ENCODE results near the gene KRT3. TPM values are rescaled to one million over a fixed set of nuclear protein-coding genes. Genes with fewer than 3 reads are reported as not detected.

The KRT3 gene
- total RNA-seq, result not detected
- long read RNA-seq, result 0 reads

GRCh38 chr12:52795694-52796428 lies at the start of gene KRT3:
KRT3 (minus strand) TSS chr12:52796117; CDS start chr12:52796042, 75 bp downstream.
- 57% methylated on average over 3 of the region's 17 CpGs for WGBS (ENCODE audit: insufficient coverage, low coverage, low lambda C conversion rate, missing lambda C conversion rate)
- Histone ChIP-seq H3K4me3 (no peak within 1 kb of the TSS), H3K27me3 (no peaks in the 10 kb centered on the region), H3K27ac (no peak within 1 kb of the TSS), H3K4me1 (no peaks in the 10 kb centered on the region), H3K9me3 (no peaks in the 10 kb centered on the region), H3K36me3 (no peaks in the 10 kb centered on the region)
- ATAC-seq (no peak), DNase-seq (no peak)
- intact Hi-C loops (cut with DNase I), result no loop called here
- TF ChIP-seq CTCF (IDR thresholded peaks at IDR 0.05) (no peak), POLR2A (IDR thresholded peaks at IDR 0.05) (no peak)

DNA sequence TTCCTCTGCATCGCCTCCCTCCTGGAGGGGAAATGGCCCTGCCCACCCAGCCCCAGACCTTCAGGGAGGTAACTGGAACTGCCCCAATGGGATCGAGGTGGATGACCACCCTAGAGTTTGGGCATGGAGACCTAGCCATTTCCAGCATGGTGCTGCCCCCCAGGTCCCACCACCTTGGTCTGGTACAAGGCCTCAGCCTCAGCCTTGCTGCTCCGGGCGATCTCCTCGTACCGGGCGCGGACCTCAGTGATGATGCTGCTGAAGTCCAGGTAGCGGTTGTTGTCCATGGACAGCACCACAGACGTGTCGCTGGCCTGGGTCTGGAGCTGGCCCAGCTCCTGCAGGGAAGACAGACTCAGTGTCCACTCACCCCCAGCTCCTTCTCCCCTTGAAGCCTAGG lies 48.5 kb upstream of the KRT3 start:
- H3K4me1 ChIP-seq, result no peaks in the 10 kb centered on the region
- intact Hi-C loops (cut with DNase I), result no loop called here
- DNase-seq (no peak), ATAC-seq (no peak)
- no peaks in the 10 kb centered on the region for H3K9me3 ChIP-seq
- 17% methylated on average over 1 of the region's 11 CpGs for WGBS (ENCODE audit: insufficient coverage, low coverage, low lambda C conversion rate, missing lambda C conversion rate)
- TF ChIP-seq CTCF (IDR thresholded peaks at IDR 0.05), result no peak
- TF ChIP-seq POLR2A (IDR thresholded peaks at IDR 0.05), result no peak
- no peak overlapping the region for H3K27ac ChIP-seq
- H3K36me3 ChIP-seq, result no peaks in the 10 kb centered on the region
- H3K27me3 ChIP-seq, result no peaks in the 10 kb centered on the region
- no peak overlapping the region for H3K4me3 ChIP-seq

- H3K27ac ChIP-seq, result no peak overlapping the region
- ATAC-seq (no peak), DNase-seq (no peak)
- H3K4me1 ChIP-seq, result no peaks in the 10 kb centered on the region
- no peak overlapping the region for H3K4me3 ChIP-seq
- no peaks in the 10 kb centered on the region for H3K36me3 ChIP-seq
- no peaks in the 10 kb centered on the region for H3K27me3 ChIP-seq
- intact Hi-C loops (cut with DNase I), result no loop called here
- H3K9me3 ChIP-seq, result no peaks in the 10 kb centered on the region
- WGBS (ENCODE audit: insufficient coverage, low coverage, low lambda C conversion rate, missing lambda C conversion rate), result 51% methylated on average over 13 of the region's 18 CpGs
- no peak for TF ChIP-seq CTCF (IDR thresholded peaks at IDR 0.05)
- TF ChIP-seq POLR2A (IDR thresholded peaks at IDR 0.05), result no peak
These were observed 43.7 kb upstream of the KRT3 start for GRCh38 chr12:52839436-52840105.

GRCh38 chr12:52838609-52839435 lies 42.9 kb upstream of the KRT3 start:
- Histone ChIP-seq H3K36me3 (no peaks in the 10 kb centered on the region), H3K27me3 (no peaks in the 10 kb centered on the region), H3K4me1 (no peaks in the 10 kb centered on the region), H3K27ac (no peak overlapping the region), H3K4me3 (no peak overlapping the region), H3K9me3 (no peaks in the 10 kb centered on the region)
- intact Hi-C loops (cut with DNase I), result no loop called here
- ATAC-seq (no peak), DNase-seq (no peak)
- TF ChIP-seq POLR2A (IDR thresholded peaks at IDR 0.05), result no peak
- no peak for TF ChIP-seq CTCF (IDR thresholded peaks at IDR 0.05)
- 36% methylated on average over 5 of the region's 14 CpGs for WGBS (ENCODE audit: insufficient coverage, low coverage, low lambda C conversion rate, missing lambda C conversion rate)
